WERI-Rb-1 (cell line): ENCODE data around the gene SLC12A8.

Experiments used
- DNase-seq: peaks from one replicate; pipeline ENCODE4 v3.0.0-alpha.2; 2020
- H3K27ac ChIP-seq: fragments of 250-450 bp; sonication (Bioruptor Pico); 2 replicates; pipeline ENCODE4 v1.5.1; 2020; ENCODE audit warnings: mild to moderate bottlenecking, moderate library complexity
- H3K27me3 ChIP-seq: fragments of 250-450 bp; sonication (Bioruptor Pico); 2 replicates; pipeline ENCODE4 v1.5.1; 2021; ENCODE audit warnings: mild to moderate bottlenecking, low read depth, moderate library complexity; ENCODE audit not compliant: insufficient read depth, severe bottlenecking
- H3K36me3 ChIP-seq: fragments of 250-450 bp; sonication (Bioruptor Pico); 2 replicates; pipeline ENCODE4 v1.5.1; 2020; ENCODE audit warnings: mild to moderate bottlenecking, moderate library complexity
- H3K4me3 ChIP-seq: 2 replicates; pipeline ENCODE4 v1.5.1; 2011; ENCODE audit warnings: low read depth, mild to moderate bottlenecking, control low read depth, low read length
- H3K9me3 ChIP-seq: fragments of 250-450 bp; sonication (Bioruptor Pico); 2 replicates; pipeline ENCODE4 v1.5.1; 2021; ENCODE audit warnings: mild to moderate bottlenecking, moderate library complexity; ENCODE audit not compliant: severe bottlenecking
- TF ChIP-seq, protein P1 (sequence below): IDR thresholded peaks from 2 replicates; pipeline ENCODE4 v1.5.1; 2011; ENCODE audit warnings: low read depth, mild to moderate bottlenecking, control low read depth, inconsistent platforms, low read length

The SLC12A8 gene

DNA sequence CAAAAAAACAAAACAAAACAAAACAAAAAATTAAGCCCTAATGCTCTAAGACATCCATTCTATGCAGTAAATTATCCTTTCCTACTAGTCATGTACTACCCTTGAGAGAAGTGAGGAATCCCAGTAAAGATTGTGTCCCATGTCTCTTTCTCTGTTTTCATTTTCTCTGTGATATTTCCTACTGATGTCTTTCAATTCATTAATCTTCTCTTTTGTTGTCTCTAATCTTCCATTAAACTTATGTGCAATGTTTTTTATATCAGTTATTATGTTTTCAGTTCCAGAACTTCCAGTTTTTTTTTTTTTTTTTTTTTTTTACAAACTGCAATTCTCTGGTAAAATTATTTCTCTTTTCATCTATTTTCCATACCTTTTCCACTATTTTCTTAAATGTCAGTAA, 44.1 kb upstream of the SLC12A8 start:
- DNase-seq = no peak
- no peak overlapping the region for H3K27ac ChIP-seq
- TF ChIP-seq, protein P1, sequence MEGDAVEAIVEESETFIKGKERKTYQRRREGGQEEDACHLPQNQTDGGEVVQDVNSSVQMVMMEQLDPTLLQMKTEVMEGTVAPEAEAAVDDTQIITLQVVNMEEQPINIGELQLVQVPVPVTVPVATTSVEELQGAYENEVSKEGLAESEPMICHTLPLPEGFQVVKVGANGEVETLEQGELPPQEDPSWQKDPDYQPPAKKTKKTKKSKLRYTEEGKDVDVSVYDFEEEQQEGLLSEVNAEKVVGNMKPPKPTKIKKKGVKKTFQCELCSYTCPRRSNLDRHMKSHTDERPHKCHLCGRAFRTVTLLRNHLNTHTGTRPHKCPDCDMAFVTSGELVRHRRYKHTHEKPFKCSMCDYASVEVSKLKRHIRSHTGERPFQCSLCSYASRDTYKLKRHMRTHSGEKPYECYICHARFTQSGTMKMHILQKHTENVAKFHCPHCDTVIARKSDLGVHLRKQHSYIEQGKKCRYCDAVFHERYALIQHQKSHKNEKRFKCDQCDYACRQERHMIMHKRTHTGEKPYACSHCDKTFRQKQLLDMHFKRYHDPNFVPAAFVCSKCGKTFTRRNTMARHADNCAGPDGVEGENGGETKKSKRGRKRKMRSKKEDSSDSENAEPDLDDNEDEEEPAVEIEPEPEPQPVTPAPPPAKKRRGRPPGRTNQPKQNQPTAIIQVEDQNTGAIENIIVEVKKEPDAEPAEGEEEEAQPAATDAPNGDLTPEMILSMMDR = no peak
- H3K9me3 ChIP-seq = peaks cover 2% of the 10 kb centered on the region
- H3K27me3 ChIP-seq = no peaks in the 10 kb centered on the region
- H3K36me3 ChIP-seq = no peaks in the 10 kb centered on the region
- H3K4me3 ChIP-seq = no peak overlapping the region

DNA sequence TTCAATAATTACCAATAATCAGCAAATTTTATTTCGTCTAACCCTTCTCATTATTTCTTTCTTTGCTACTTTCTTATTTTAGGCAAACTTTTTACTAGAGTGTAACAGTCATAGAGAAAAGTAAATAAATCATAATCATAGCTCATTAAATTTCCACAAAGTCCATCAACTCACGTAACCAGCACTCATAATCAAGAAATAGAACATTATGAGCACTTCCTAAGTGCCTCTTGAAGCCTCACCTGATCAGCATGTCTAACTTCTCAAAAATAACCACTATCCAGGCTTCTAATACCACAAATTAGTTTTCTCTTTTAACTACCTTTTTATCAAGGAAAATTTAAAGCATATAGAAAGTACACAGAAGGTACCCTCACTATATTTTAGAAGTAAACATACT, 38.4 kb upstream of the SLC12A8 start:
- no peak for DNase-seq
- TF ChIP-seq, protein P1 = no peak
- Histone ChIP-seq H3K4me3 (no peak overlapping the region), H3K27ac (no peak overlapping the region), H3K9me3 (no peaks in the 10 kb centered on the region), H3K27me3 (no peaks in the 10 kb centered on the region), H3K36me3 (peaks cover 3% of the 10 kb centered on the region; the same call in 1 of the 2 replicates)

DNA sequence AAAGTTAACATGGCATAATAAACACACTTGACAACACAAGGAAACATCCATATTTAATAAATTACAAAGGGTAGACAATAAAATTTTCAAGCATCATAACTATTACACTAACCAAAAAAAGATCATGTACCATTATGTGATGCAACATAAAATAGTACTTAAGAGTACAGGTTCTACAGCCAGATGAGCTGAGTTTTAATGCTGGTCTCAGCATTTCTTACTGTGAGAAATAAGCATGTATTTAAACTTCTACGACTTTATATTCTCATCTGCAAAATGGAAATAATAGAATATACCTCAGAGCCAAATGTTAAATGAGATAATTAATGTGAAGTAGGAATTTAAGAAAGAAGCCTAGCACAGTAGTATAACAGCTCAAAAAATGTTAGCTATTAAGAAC, 33.7 kb upstream of the SLC12A8 start:
- DNase-seq = no peak
- H3K9me3 ChIP-seq = no peaks in the 10 kb centered on the region
- TF ChIP-seq, protein P1 = no peak

DNA sequence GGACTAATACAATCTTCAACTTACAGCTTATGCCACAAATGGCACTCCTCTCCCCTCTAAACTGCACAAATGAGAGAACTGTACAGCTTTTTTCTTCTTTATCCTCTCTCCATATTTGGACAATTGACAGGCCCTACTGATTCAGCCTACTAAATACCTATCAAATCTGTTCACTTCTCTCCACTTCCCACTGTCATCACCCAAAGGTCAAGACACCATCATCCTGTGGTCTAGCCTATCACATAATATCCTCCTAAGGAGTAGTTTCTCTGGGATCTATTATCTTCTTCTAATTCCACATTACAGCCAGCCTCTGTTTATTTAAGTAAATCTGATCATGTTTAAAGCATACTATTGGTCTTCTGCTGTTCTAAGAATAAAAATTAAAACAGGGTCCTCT, 33.0 kb upstream of the SLC12A8 start:
- TF ChIP-seq, protein P1 = no peak
- Histone ChIP-seq H3K27me3 (no peaks in the 10 kb centered on the region), H3K36me3 (peaks cover 3% of the 10 kb centered on the region; the same call in 1 of the 2 replicates), H3K9me3 (no peaks in the 10 kb centered on the region), H3K4me3 (no peak overlapping the region), H3K27ac (no peak overlapping the region)
- DNase-seq = no peak

More for the DNA sequence above, 33.7 kb upstream of the SLC12A8 start:
- Histone ChIP-seq H3K27me3 (no peaks in the 10 kb centered on the region), H3K4me3 (no peak overlapping the region), H3K36me3 (peaks cover 3% of the 10 kb centered on the region; the same call in 1 of the 2 replicates), H3K27ac (no peak overlapping the region)

DNA sequence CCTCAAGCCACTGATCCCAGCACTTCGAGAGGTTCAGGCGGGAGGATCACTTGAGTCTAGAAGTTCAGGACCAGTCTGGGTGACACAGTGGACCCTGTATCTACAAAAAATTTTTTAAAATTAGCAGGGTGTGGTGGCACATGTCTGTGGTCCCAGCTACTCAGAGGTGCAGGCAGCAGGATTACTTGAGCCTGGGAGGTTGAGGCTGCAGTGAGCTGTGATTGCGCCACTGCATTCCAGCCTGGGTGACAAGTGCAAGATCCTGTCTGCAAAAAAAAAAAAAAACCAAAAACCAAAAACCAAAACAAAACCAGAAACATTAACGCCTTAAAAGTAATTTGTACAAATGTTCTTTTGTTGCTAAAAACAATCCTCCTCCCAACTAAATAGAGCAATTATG, 27.9 kb upstream of the SLC12A8 start:
- H3K4me3 ChIP-seq = no peak overlapping the region
- DNase-seq = no peak
- no peaks in the 10 kb centered on the region for H3K27me3 ChIP-seq
- TF ChIP-seq, protein P1 = no peak
- H3K9me3 ChIP-seq = no peaks in the 10 kb centered on the region
- H3K27ac ChIP-seq = no peak overlapping the region
- no peaks in the 10 kb centered on the region; the same call in 1 of the 2 replicates for H3K36me3 ChIP-seq

DNA sequence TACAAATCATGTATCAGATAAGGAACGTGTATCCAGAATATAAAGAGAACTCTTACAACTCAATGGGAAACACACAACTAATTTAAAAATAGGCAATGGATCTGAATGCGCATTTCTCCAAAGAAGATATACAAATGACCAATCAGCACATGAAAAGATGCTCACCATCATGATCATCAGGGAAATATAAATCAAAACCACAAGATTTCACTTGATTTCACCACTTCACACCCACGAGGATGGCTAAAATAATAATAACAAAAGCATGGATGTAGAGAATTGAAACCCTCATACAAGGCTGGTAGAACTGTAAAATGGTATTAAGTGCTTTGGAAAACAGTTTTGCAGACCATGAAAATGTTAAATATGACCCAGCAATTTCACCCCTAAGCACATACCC, 26.7 kb upstream of the SLC12A8 start:
- H3K36me3 ChIP-seq = no peaks in the 10 kb centered on the region; the same call in 1 of the 2 replicates
- no peak for DNase-seq
- no peak overlapping the region for H3K27ac ChIP-seq
- no peak overlapping the region for H3K4me3 ChIP-seq
- H3K9me3 ChIP-seq = no peaks in the 10 kb centered on the region
- TF ChIP-seq, protein P1 = no peak
- H3K27me3 ChIP-seq = no peaks in the 10 kb centered on the region
